HG02938 (cell line): ENCODE measurements around the gene TSPAN7.

Source experiments
- ATAC-seq: cut with Tn5 transposase; IDR thresholded peaks from one replicate; pipeline ENCODE4 v1.9.1; 2021; ENCODE audit warnings: mild to moderate bottlenecking, moderate library complexity; ENCODE audit not compliant: unreplicated experiment

The TSPAN7 gene, protein sequence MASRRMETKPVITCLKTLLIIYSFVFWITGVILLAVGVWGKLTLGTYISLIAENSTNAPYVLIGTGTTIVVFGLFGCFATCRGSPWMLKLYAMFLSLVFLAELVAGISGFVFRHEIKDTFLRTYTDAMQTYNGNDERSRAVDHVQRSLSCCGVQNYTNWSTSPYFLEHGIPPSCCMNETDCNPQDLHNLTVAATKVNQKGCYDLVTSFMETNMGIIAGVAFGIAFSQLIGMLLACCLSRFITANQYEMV

DNA sequence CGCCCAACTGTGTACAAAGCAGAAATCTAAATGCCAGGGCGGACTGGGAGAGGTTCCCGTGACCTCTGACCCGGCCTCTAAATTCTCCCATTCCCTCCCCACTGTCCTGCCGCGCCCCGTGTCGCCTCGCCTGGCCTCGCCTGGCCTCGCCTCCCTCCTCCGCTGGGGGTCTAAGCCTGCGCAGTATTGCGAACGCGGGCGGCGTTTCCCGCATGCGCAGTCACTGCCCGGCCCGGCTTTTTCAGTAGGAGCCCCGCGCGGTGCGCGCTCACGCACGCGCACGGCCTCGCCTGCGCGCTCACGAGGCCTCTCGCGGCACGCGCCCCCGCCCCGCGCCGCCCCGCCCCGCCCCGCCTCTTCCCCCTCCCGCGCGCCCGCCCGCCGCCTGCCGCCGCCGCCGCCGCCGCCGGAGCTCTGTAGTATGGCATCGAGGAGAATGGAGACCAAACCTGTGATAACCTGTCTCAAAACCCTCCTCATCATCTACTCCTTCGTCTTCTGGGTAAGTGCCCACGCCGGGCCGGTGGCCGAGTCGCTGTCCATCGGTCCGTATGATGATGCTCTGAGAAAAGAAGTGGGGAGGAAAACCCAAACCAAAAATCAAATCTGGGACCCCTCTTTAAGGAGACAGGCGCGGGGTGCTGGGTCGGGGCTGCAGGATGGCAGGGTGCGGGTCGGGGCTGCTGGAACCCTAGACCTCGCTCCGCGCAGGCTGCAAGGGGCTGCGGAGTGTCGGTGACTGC is at the start of gene TSPAN7:
TSS of gene TSPAN7 (plus strand) at position 417 of the 743 bp plus-strand sequence. CDS start at position 422, 5 bp downstream.
- ATAC-seq, result no peak

DNA sequence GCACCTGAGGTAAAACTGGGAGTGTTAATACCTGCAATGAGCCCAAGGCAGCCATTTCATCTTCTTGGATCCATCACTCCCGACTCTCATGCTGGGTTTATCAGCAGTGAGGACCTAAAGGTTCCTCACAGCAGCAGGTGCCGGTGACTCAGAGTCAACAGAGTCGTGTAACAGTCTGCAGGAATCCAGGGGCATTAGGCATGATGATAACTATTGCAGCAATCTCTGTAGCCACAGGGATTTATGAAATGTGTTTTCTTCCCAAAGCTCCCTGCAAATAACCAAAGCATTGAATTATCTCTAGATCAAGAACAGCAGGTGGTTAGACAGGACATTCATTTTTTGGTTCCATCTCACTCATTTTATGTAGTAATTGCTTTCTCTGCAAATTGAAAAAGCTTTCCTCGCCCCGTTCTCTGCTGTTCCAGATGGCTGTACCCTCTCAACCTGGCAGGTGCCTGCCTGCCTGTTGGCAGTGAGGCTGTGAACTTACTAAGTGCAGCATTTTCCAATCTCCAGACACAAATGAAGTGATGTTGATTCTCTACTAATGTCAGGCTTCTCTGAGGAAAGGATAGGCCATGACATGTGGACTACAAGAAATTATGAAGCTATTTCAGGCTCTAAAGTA is 48.1 kb upstream of the TSPAN7 start:
- ATAC-seq, result no peak

DNA sequence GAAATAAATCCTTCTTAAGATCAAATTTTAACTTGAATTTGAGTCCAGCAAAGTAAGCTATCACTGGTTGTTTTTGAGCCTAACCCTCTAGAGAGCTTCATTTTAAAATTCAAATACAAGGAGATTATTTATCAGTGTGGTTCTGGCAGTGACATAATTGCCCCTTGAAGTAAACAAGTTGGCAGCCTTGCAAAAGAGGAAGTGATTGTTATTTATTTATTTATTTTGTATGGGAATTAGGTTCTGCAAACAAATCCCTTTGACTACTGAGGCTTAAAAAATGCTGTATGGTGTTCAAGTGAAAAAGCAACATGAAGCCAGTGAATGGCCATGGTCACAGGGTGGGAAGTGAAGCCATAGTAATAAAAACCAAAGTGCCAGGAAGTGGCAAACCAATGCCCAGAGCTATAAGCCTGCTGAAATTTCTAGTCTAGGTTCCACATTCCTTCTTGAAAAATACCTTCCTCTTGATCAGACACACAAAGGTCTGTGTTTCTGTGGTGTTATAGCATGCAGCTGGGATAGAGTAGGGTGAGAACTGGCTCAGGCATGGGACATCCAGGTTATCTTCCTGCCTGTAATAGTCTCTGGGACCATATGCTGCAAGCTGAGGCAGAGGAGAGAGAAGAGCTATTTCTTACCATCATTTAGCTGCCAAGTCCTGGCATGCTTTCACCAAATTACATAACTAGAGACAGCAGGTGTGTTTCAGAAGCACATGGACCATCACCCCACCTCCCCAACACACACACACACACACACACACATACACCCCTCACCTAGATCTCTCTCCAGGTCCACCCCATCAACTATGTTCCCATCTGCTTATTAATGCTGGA is 47.1 kb upstream of the TSPAN7 start:
- ATAC-seq, result no peak

DNA sequence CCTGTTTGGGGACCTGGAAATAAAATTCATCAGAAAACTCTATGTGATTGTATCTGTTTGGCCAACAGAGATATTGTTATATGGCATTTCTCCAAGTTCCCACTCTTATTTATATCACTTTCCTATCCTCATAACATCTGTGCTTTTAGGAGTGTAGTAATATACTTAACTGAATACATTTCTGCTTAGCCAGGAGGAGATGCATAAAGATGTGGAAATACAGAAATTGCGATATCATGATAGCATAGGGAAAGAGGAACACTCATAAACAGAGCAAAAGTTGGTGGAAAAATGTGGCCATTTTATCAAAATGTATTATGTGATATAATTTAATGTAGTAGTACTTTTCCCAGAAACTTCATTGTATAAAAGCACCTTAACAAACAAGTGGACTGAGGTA is 46.1 kb upstream of the TSPAN7 start:
- ATAC-seq, result no peak

DNA sequence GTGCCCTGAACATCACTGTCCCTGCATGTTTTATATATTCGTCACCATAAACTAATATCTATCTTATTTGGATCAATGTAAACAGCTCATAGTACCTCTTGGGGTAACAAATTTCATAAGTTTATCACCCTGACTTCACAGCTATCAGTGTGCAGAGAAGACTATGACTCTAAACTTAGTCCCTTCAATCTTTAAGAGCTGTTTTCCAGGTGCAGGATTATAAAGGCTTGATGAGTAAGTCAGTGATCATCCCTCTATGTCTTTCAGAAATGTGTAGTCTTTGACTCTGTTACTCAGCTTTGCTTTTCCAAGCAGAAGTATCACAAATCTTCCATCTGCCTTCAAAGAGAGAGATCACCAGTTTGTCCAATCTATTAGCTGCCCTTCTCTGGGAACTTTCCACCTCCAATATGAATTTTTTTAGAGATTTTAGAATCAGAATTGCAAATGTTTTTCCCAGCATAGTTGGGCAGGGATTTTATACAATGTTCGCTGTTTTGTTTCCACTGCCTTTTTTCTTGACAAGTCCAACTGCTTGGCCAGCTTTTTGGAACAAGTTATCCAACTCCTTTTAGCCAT is 45.1 kb upstream of the TSPAN7 start:
- no peak for ATAC-seq

DNA sequence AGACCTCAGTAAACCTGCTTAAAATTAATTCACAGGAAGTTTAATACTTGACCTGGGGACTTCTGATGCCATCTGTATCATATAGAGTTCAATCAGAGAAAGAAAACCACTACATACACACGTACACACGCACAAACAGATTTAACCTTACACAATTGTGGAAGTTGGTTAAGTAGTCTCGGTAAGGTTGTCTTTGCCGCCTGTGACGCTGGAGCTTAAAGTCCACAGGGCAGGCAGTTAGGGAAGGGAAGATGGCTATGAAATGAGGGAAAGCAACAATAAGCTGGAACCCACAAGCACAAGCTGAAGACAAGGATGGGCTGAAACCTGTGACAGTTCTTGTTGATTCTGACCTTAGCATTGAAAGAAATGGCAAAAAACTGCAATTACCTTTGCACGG is 41.7 kb upstream of the TSPAN7 start:
- no peak for ATAC-seq

DNA sequence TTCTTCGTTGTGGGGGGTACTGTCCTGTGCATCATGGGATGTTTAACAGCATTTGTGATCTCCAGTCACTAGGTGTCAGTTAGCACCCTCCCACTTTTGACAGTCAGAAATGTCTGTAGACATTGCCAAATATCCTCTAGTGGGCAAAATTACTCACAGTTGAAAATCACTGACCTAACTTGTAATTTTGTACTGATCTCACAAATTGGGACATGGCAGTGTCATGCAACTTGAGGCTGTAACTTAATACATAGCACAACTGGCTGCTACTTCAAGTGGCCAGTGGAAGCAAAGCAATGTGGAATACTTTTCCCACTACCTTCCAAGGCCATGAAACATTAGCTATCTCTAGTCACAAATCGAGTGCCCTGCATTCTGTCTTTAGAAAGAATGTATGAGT is 23.2 kb upstream of the TSPAN7 start:
- no peak for ATAC-seq

DNA sequence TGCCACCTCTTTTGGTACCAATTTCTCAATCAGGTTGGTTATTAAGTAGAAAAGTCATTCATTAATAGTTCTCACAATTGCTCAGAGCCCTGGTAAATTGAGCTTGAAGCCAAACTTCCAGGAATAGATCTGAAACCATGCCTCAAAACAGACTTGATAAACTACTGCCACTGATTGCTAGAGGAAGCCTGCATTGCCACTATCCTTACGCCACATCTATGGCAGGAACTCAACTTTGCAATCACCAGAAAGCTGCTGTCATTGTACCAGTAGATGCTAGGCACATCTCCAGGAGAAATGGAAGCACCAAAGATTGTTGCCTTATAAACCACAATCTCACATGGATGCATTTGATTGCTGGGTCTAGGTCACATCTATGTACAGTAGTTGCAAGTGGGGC is 21.6 kb upstream of the TSPAN7 start:
- ATAC-seq, result no peak

DNA sequence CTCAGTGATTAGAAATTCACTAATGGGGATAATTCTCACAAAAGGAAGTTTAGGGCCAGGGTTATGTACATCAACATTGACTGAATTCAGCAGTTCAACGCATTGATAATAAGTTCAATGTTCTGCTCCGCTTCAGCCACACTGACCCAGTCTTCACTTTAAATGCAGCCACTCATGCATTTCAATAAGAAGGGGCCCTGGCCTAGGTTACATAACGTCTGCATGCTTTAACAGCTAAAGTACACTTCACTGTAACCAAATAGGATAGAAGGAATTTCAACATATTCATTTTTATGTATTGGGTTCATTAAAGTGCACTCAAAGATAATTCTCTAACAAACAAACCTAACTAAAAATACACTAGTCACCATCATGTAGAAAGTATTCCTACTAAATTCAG is 12.8 kb upstream of the TSPAN7 start:
- no peak for ATAC-seq

DNA sequence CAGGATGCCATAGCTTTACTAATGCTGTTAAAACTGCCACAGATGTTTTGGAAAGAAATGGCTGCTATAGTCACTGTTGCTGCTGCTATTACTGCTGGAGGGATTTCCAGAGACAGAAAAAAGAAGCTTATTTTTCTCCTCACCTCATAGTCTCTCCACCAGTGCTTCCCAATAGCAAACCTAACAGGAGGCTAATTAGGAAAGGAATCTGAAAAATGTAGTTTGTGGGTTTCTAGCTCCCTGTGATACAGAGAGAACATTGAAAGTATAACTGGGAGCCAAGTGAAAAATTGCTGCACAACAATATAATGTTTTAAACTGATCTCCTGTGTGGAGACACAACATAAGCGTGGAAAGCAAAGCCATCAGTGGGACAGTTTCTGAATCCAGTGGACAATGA is 8.6 kb upstream of the TSPAN7 start:
- no peak for ATAC-seq

DNA sequence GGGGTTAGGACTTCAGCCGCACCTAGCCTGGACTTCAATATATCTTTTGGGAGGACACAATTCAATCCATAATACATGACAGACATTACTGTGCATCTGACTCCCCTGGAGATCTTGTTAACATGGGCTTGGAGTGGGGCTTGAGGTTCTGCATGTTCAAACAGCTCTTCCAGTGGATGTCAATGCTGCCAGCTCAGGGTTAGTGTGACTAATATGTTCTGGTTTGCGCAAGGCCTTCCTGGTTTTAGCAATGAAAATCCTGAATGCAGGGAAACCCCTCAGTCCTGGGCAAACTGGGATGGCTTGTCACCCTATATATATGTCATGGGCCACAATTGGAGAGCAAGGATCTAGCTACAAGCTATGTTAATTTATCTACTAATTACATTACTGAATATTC is 2.7 kb upstream of the TSPAN7 start:
- ATAC-seq, result no peak

DNA sequence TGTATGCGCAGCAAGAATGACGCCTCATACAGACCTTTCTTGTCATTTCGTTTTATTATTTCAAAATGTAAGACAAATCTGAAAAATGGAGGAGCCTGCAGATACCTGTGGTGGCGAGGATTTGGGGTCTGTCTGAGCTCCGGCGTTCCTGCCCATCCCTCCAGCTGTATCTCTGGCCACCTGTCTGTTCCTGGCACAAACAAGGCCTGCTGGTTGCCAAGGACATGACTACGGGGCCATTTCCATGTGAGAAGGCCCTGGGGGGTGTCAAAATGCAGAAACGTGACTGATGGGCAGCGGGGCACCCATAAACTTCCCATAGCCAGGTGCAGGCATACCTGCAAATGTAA is 591 bp upstream of the TSPAN7 start:
- no peak for ATAC-seq

DNA sequence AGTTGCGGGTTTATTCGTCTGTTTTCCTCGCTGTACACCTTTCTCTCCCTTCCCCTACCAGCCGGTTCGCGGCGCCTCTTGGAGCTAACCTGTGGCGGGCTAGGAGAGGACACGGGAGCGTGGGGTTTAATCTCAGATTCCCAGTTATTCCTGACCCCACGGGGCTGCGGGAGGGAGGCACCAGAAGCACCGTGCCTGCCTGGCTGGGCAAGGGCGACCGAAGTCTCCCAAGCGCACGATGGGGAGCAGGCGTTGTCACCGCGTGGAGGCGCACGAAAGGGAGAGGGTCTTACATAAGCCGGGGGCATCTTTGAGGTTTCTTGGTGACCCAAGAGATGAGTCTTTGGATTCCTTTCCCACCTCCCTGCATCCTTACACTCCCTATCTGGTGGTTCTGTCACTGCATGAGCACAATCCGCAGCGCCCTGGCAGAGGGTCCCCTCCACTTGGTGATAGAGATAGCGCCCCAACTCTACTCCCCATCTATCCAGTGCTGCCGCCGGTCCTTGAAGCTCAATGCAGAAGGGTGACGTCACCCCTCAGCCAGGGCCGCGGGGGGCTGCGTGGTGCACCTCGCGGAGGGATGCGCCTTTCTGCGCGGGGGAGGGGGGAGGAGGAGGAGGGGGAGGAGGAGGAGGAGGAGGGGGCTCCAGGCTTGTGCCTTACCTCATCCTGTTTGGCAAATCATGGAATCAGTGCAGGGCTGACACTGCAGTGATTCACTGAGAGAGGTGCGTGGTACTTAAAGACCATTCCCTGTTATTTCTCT is 793 bp downstream of the TSPAN7 start:
- ATAC-seq, result no peak

DNA sequence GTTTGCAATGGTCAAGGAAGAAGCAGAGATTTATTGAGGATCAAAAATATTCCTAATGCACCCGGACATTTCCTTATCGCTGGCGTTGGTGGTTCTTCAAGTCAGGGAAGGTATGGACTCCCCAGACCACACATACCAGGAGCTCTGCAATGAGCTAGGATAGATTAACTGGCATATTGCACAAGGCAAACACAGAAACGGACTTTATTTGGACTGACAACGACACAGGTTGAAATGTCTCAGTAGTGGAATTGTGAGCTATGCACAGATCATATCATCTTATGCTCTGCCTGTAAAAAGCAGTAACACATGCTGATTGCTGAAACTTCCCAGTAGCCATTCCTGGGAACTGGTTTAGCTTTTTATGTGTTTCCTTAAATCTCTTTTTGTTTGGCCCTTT is 1.7 kb downstream of the TSPAN7 start:
- no peak for ATAC-seq

DNA sequence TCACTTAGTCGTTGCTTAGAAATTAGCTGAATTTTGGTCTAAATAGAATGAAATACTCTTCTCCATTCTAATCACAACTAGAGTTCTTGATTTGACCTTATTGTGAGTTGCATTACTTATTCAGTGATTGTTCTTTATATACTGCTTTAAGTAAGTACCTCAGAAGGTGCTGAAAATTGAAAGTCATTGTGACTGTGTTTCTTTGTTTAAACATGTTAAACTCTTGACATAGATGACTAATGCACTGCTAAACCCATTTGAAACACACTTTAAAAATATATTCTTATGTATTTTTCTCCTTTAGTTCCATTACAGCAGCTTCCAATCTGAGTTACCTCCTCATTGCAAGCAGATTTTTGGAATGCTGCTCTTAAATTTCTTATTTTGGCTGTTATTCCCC is 9.1 kb downstream of the TSPAN7 start:
- no peak for ATAC-seq

DNA sequence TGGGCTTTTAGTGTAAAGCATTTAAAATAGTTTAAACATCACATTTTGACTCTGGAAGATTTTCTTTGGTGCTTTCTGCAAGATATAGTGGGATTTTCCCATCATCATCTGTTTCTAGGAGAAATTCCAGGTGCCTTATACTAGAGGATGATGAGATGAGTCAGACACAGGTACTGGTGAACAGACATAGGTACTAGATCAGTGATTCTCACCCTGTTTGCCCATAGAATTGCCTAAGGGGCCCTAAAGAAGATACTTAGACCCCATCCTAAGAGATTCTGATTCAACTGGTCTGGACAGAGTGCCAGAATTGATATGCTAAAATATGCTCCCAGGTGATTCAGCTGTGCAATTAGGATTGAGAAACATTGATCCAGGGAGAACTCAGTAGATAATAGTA is 9.7 kb downstream of the TSPAN7 start:
- no peak for ATAC-seq

DNA sequence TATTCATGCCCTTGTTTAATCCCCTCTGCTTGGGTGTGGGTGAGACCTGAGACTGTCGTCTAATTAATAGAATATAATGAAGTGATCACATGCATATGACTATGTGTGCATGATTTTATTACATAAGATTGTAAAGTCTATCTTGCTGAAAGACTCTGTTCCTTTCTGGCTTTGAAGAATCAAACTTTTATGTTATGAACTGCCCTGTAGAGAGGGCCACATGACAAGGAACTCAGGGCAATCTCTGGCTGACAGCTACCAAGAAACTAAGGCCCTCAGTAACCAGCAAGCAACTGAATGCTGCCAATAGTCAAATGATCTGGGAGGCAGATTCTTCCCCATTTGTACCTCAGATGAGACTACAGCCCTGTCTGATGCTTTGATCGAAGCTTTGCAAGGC is 13.5 kb downstream of the TSPAN7 start:
- no peak for ATAC-seq

DNA sequence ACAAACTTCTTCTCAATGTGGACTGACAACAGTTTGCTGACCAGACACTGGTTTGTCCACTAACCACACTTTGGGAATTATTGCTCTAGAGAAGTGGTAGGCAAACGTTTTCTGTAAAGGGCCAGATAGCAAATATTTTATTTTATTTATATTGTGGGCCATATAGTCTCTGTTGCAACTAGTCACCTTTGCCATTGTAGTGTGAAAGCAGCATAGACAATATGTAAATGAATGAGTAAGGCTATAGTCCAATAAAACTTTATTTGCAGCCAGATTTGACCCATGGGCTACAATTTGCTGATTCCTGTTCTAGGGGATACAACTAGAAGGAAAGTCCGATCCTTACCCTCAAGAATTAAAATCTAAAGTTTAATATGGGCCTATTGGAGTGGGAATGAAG is 14.5 kb downstream of the TSPAN7 start:
- no peak for ATAC-seq

DNA sequence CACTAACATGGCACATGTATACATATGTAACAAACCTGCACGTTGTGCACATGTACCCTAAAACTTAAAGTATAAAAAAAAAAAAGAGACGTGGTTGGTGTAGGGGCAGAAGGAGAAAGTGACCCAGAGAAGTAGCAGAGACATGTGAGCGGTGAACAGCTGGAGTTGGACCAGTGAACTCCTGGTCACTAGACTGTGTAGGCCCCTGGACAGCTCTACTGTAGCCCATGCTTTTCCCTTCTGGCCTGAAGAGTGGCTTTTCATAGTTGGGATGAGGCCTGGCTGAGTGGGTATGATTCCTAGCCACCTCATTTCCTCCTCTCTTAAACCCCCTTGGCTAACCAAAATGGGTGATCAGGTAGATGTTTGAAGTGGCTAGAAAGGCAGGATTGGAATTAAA is 16.4 kb downstream of the TSPAN7 start:
- no peak for ATAC-seq

DNA sequence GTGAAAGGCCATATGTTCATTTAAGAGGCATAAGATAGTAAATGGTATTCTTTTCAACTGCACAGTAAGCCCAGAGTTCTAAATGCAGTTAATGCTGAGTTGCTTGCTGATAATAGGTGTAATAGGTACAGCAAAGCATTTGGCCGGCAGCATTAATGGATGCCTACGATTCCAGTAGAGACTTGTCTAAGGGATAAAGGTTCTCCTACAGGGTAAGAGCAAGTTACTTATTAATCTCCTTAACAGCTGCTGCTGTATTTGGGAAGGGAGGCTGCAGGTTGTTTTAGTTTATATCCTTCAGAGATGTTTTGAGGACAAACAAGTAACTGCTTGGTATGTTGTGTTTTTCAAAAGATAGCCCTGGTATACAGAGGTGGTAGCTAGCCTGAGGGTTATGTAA is 16.8 kb downstream of the TSPAN7 start:
- ATAC-seq, result no peak
